Prostate gland (tissue), 2 donors: Measurements from ENCODE around the gene TEX38.

Experiments
- CTCF ChIP-seq, 4 experiments: fragments of 200-600 bp in 2 of 4; fragments of 450-650 bp in 2 of 4; sonication (generic) in 2 of 4; IDR thresholded peaks; 1 replicate in 3 of 4; 2 replicates in 1 of 4; pipeline ENCODE4 v1.5.1; 2016 to 2019; ENCODE audit warnings: antibody characterized with exemption in 4 of 4, mild to moderate bottlenecking in 2 of 4, moderate library complexity in 2 of 4
- POLR2A ChIP-seq: fragments of 450-650 bp; IDR thresholded peaks from one replicate; pipeline ENCODE4 v1.6.1; 2016; ENCODE audit warnings: antibody characterized with exemption, mild to moderate bottlenecking
- POLR2AphosphoS5 ChIP-seq: sonication (generic); formaldehyde crosslinking; IDR thresholded peaks from one replicate; pipeline ENCODE4 v1.6.1; 2017; ENCODE audit warnings: antibody characterized with exemption

- TF ChIP-seq CTCF (IDR thresholded peaks at IDR 0.05) = no peak
- TF ChIP-seq POLR2A = no peak
- no peak for TF ChIP-seq POLR2AphosphoS5
Measured at GRCh38 chr1:46659307-46659870, 12.3 kb upstream of the TEX38 start.
